DMS 273 (cell line): ENCODE data around the gene MBTPS1.

Experiments used
- DNase-seq: peaks from one replicate; lab custom pipeline; 2025; ENCODE audit not compliant: unreplicated experiment; lab: John Stamatoyannopoulos, UW

MBTPS1 gene

GRCh38 chr16:84040226-84040822, 76.4 kb downstream of the MBTPS1 start:
- DNase-seq: no peak

GRCh38 chr16:84039696-84040095, 77.0 kb downstream of the MBTPS1 start:
- no peak for DNase-seq

- DNase-seq: no peak
Measured at GRCh38 chr16:84038469-84038868, 78.3 kb downstream of the MBTPS1 start.

GRCh38 chr16:84036982-84037425, 79.7 kb downstream of the MBTPS1 start:
- DNase-seq: peak; percentile 58

- no peak for DNase-seq
Measured at GRCh38 chr16:84036131-84036530, 80.6 kb downstream of the MBTPS1 start.

- no peak for DNase-seq
Measured at GRCh38 chr16:84034516-84034915, 82.2 kb downstream of the MBTPS1 start.

- DNase-seq: no peak
Measured at GRCh38 chr16:84033251-84034195, 83.2 kb downstream of the MBTPS1 start.

GRCh38 chr16:84032458-84033178, 84.1 kb downstream of the MBTPS1 start:
- no peak for DNase-seq

- no peak for DNase-seq
Measured at GRCh38 chr16:84031556-84031955, 85.2 kb downstream of the MBTPS1 start.

- peak; percentile 45 for DNase-seq
Measured at GRCh38 chr16:84029297-84030047, 87.3 kb downstream of the MBTPS1 start.

- peak; percentile 74 for DNase-seq
Measured at GRCh38 chr16:84027625-84028024, 89.1 kb downstream of the MBTPS1 start.

GRCh38 chr16:84026606-84027005, 90.1 kb downstream of the MBTPS1 start:
- no peak for DNase-seq

- DNase-seq: no peak
Measured at GRCh38 chr16:84024854-84025253, 91.9 kb downstream of the MBTPS1 start.

- no peak for DNase-seq
Measured at GRCh38 chr16:84022644-84023043, 94.1 kb downstream of the MBTPS1 start.

GRCh38 chr16:84021488-84021887, 95.3 kb downstream of the MBTPS1 start:
- no peak for DNase-seq

GRCh38 chr16:84020353-84020752, 96.4 kb downstream of the MBTPS1 start:
- no peak for DNase-seq

GRCh38 chr16:84018710-84019109, 98.0 kb downstream of the MBTPS1 start:
- DNase-seq: no peak

GRCh38 chr16:84016477-84016876, 100.3 kb downstream of the MBTPS1 start:
- no peak for DNase-seq

- DNase-seq: no peak
Measured at GRCh38 chr16:84015399-84015798, 101.3 kb downstream of the MBTPS1 start.

- no peak for DNase-seq
Measured at GRCh38 chr16:84014570-84015327, 102.0 kb downstream of the MBTPS1 start.
